GOT3 (cell line): ENCODE data around the gene RNF186.
"Not testable (repeated sequence)": the region's sequence is repeated elsewhere in the genome, so short reads cannot be mapped to it uniquely, and the experiment has no call there.

Experiments used
- DNase-seq: peaks from one replicate; lab custom pipeline; 2025; ENCODE audit warnings: mixed read lengths; lab: John Stamatoyannopoulos, UW

RNF186 gene

DNA sequence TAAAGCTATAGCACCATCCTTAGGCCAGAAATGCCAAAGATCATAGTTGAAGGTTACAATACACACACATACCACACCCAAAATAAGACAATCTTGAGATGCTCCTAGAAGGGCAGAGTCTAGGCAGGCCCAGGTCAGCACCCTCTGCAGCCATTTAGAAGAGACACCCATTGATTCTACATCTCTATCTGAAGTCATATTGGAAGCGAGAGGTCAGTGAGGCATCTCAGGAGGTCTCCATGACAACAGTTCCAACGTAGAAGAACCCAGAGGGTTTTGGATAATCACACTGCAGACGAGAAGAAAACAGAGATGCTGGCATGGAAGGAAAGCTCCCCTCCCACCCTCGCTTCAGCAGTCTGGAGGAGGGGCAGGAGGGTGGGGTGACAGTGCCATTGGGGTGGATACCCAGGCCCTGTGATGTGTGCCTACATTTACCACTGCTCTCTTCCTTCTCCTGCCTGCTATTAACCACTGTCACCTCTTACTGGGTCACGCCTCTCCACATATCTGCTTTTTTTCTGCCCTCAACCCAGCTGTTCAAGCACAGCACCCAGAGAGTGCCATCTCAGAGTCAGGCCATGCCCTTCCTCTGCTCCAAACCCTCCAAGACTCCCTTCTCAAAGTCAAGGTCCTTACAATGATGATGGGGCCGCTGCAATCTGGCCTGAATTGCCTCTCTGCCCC, 21.6 kb downstream of the RNF186 start:
- DNase-seq, result no peak

DNA sequence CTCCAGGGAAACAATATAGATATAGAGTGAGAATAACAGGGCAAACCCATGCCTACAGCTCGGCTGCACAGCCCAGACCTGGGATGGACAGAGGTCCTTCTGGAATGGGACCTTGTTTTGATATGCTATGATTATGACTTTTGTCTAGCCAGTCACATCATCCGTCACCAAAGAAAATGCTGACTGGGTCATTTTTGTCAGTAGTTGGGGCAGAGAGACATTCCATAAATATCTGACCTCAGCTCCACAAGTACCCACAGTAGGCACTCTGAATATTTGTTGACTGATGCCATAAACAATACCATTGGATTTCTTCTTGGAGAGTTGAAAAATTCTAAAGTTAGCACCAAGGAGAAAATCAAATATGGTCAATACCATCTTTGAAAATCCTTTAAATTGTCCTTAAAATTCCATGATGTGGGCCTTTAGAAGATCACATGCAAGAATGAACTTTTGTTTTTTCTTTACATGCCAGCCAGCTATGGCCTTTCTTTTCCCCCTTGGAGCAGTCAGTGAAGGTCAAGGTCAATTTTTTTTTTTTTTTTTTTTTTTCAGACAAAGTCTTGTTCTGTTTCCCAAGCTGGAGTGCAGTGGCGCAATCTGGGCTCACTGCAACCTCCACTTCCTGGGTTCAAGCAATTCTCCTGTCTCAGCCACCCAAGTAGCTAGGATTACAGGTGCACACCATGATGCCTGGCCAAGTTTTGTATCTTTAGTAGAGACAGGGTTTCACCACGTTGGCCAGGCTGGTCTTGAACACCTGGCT, 22.7 kb downstream of the RNF186 start:
- no peak for DNase-seq

DNA sequence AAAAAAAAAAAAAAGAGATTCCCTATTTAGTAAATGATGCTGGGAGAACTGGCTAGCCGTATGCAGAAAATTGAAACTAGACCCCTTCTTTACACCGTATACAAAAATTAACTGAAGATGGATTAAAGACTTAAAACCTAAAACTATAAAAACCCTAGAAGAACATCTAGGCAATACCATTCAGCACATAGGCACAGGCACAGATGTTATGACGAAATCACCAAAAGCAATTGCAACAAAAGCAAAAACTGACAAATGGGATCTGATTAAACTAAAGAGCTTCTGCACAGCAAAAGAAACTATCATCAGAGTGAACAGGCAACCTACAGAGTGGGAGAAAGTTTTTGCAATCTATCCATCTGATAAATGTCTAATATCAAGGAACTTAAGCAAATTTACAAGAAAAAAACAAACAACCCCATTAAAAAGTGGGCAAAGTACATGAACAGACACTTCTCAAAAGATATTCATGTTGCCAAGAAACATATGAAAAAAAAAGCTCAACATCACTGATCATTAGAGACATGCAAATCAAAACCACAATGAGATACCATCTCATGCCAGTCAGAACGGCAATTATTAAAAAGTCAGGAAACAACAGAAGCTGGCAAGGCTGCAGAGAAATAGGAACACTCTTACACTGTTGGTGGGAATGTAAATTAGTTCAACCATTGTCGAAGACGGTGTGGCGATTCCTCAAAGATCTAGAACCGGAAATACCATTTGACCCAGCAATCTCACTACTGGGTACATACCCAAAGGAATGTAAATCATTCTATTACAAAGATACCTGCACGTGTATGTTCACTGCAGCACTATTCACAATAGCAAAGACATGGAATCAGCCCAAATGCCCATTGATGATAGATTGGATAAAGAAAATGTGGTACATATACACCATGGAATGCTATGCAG, 24.8 kb downstream of the RNF186 start:
- DNase-seq, result not testable (repeated sequence)

DNA sequence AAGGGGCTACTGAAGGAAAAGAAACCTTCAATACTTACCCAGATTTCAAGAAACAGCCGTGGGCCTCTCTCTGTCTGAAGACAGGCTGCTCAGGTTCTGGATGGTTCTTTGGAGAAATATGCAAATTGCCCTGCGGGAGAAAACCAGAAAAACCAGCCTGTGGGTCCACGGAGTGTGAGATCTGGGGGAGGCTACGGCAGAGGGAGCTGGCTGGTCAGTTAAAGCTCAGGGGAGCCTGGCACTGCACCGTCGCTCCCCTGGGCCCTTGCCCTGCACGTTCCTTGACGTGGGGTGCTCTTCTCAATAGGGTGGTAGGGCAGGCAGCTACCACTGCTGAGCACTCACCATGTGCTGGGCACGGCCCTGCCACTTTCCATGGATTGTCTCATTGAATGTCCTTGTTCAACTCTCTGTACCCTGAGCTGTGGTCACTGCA, 28.1 kb downstream of the RNF186 start:
- DNase-seq, result no peak

DNA sequence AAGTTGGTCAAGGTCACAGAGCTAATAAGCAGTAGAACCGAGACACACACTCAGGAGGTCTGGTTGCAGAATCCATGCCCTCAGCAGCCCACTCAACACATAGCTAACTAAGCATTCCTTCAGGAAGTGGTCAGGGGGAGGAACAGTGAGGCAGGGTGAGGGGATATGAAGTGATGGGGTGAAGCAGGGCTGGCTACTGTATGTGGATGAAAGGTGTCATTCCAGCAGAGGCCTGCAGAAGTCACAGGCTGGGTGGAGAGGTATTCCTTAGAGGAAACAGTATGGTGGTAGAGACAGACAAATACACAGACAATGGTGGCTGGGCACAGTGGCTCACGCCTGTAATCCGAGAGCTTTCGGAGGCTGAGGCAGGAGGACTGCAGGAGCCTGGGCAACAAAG, 29.4 kb downstream of the RNF186 start:
- DNase-seq, result no peak

DNA sequence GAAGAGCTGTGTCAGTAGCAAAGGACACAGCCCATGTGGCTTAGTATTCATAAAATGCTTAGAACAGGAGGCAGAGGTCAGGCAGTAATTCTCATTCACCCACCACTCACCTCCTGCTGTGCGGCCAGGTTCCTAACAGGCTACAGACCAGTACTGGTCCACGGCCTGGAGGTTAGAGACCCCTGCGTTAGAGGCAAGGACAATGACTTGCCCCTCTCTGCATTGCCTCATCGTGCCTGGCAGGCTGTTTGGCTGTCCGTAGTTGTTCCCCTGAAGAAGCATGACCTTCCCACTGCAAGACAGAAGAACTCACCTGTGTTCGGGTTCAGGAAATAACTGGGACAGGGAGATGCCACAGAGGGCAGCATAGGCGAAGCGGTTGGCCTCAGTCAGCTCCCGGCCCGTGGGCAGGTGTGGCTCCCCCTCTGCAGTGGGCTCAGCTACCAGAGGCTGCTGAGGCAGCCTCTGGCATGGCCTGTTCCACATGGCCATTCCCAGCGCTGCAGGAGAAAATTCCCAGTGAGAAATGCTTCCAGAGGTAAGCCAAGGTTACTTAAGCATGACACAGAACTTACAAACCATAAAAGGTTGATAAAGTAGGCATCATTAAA, 34.7 kb downstream of the RNF186 start:
- no peak for DNase-seq

DNA sequence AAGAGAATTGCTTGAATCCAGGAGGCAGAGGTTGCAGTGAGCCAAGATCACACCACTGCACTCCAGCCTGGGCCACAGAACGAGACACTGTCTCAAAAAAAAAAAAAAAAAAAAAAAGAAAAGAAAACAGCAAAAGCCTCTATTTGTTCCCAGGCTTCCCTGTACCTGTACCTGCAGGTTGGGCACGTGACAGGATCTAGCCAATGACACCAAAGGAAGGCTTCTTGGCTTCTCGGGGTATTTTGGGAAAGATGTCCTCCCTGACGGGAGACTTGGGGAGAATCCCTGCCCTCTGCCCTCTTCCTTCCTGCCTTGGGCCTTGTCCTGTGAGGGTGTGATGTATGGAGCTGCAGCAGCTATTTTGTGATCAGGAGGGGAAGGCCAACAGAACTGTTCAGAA, 38.1 kb downstream of the RNF186 start:
- DNase-seq, result no peak

DNA sequence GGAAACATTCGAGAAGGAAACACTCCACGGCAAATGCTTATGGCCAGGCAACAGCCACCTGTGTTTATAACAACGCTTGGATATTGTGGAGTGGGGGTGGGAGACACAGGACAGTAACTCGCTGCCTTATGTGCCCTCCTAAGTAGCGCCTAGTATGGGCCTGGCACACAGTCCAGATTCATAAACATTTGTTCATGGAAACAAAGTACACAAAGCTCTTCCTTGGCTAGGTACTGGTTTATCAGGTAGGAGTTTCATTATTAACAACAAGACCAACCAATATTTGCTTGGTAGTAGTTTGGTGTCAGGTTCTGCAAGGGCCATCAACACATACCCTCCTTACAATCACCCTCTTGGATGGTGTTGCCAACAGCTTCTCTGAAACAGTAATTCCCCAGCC, 38.8 kb downstream of the RNF186 start:
- DNase-seq, result no peak

DNA sequence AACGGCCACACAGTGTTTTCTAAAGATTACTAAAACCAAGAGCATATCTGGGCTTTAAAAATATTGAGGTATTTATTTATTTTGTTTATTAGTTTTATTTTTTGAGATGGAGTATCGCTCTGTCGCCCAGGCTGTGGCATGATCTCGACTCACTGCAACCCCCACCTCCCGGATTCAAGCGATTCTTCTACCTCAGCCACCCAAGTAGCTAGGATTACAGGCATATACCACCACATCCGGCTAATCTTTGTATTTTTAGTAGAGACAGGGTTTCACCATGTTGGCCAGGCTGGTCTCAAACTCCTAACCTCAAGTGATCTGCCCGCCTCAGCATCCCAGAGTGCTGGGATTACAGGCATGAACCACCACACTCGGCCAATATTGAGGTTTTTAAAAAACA, 39.3 kb downstream of the RNF186 start:
- DNase-seq, result no peak

DNA sequence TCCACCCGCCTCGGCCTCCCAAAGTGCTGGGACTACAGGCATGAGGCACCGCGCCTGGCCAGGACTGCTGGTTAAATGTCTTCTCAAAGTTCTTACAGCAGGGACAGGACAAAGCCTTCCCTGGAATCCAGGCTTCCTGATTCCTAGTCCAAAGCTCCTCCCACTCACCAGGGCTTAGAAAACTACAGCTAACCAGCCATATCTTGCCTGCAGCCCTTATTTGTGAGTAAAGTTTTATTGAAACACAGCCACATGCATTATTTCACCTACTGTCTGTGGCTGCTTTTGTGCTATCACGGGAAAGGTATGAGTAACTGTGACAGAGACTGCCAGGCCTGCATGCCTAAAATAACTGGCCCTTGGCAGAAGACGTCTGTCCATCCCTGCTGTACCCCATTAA, 39.8 kb downstream of the RNF186 start:
- no peak for DNase-seq

DNA sequence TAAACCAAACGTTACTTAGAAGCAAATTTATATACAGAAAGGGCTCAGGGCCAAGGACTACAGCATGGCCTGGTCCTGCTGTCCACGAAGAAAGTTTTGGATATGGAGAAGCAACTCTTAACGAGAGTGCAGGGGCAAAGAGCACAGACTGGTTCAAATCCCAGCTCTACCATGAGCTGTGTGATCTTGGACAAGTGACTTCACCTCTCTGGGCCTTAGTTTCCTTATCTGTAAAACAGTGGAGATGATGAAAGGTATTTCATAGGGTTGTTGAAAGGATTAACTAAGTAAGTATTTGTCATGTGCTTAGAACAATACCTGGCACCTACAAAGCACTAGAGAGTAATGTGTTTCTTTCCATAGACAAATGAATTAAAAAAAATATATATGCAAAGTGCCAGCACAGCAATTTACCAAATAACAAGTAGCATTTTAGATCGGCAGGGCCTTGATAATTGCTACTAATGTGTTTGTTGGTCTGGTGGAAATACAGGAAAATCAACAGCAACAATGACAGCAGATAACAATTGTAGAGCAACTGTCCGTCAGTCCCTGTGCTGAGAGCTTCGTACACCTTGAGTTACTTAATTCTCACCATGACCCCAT, 40.8 kb downstream of the RNF186 start:
- no peak for DNase-seq

DNA sequence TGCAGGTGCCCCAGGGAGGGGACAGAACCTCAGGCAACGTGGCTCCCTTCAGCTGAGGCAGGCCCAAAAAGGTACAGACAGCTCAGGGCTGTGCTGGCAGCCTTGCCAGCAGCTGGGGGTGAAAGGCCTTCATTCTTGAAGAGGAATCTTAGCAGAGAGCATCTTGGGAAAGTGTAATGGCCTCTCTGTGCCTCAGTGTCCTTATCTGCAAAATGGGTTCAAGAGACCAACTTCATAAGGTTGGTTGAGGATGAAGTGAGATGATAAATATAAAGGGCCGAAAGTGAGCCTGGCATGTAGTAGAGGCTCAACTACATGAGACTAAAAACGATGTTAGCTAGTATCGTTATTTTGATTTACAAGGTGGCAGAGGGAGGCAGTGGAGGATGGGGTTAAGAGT, 41.6 kb downstream of the RNF186 start:
- DNase-seq, result no peak

DNA sequence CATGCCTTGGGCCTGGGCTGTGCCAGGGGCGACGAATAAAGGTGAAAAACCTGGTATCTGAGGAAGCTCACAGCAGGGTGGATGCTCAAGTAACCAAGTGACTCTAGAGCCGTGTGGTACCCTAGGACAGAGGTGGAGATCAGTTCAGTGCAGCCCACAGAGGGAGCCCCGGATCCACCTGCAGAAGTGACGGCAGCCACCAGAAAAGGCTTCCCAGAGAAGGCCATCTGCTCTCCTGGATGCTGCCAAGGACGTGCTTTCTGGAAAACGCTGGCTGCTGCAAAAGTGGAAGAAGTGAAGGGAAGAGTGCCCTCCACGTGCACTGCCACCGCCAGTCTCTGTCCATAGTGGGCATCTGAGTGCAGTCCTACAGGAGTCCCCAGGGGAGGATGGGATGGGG, 43.0 kb downstream of the RNF186 start:
- no peak for DNase-seq

DNA sequence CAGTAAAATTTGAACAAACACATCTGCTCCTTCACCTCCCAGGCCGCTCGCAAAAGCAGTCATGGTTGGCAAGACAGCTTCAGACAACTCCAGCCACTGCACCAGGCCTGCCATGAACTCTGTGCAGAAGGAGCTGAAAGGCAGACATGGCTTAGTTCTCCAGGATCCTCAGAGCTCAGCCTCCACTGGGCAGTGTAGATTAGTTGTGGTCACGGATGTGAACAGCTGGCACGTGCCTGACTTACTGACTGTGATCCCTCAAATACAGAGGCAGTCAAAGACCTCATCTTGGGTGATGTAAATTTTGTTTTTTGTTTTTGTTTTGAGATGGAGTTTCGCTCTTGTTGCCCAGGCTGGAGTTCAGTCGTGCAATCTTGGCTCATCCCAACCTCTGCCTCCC, 43.7 kb downstream of the RNF186 start:
- no peak for DNase-seq

DNA sequence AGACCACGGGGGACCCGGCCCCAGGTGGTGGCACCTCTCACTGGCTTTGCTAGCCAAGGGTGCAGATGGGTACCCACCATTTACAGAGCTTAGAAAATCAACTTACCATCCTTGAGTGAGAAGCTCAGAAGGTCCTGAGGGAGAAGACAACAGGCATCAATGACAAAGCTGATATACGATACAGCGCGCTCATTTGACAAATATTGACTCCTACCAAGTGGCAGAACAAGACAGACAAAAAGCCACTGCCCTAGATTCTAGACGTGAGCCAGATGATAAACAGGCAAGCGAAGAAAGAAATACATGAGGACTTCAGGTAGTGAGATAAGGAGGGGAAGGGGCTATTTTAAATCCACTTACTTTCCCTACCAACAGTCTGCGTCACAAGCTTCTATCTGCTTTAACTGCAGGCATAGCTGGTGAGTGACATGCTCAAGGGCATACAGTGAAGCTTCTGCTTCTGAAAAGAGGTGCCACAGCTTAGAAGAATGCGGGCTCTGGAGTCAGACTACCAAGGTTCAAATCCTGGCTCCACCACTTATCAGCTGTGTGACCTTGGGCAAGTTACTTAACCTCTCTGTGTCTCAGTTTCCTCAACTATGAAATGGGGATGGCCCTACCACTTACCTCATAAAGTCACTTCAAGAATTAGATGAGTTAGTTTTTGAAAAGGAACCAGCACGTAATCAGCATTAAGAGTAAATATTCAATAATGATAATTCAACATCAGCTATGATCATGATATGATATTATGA, 44.5 kb downstream of the RNF186 start:
- DNase-seq, result no peak

DNA sequence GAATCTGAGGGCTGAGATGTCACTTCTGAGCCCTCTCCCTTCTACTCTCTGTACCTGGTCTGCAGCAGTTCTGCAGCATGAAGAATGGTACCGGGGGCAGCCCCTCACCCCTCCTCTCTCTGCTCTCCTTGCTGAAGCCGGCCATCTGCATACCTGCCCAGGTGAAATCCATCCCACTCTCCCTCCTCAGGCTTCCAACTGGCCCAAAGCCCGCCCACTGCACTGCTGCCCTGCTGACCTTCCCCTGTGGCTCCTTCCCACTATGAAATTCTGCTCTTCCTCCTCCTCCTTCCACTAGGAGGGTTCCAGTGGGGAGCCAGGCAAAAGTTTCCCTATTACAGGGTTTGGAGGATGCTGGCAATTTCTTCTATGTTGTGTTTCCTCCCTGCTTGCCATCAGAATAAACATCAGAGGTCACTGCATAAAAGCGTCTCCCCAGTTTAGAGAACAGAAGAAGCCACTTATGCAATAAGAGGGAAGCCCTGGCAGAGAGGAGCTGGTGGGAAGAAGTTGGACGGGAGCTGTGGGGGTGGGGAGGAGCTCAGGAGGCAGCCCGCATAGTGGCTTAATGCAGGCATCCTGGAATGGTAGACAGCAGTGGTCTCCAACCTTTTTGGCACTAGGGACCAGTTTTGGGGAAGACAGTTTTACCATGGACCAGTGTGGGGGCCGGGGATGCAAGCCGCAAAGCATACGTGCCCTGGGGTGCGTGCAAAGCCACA, 45.7 kb downstream of the RNF186 start:
- no peak for DNase-seq

DNA sequence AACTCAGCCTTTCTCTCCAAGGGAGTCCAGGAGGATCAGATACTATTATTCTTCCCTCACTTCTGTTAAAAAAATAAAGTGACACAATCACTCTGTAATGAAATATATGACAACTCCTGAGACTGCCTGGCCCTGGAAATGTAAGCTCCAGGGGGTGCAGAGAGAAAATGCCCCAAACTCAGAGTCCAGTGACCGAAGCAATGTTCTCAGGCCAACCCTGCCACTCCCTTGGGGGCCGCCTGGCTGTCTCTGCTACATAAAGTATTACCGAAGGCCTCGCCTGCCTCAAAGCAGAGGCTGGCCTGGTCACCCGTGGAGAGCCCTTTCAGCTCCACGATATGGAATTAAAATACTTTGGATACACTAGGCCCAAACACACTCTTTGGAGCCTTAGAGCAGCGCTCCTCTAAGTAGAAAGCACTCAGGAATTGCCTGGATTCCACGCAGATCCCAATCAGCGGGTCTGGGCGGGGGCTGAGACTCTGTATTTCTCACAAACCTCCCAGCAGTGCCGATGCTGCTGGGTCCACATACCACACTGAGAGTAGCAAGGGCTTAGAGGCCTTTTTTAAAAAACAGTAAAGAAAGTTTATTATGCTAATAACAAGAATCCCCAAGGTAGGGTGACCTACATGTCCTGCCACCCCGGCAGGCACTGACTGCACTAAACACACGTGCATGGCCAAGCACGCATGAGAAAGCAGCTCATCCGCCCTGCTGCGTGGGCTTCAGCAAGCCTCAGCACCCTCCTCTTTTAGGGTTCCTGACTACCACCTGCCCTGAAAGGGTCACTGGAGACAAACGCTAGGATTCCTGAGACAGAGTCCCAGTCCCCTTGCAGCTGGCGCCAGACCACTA, 46.5 kb downstream of the RNF186 start:
- no peak for DNase-seq

DNA sequence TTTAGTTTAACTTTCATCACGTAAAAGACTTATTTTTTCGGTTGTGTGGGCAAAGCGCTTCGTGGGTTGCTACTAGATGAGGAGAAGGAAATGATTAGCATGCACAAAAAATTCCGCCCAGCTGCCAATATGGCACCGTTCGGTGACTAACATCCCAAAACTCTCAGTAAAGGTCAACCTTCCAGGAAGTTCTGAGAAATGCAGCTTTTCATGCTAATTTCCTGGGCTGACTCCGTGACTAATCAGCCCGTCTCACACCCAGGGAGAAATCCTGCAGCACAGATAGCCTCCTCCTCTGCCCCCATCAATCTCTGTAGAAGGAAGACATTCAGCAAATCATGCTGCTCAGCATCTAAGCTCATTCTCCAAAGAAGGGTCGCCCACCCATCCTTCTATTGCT, 49.5 kb downstream of the RNF186 start:
- DNase-seq, result no peak

DNA sequence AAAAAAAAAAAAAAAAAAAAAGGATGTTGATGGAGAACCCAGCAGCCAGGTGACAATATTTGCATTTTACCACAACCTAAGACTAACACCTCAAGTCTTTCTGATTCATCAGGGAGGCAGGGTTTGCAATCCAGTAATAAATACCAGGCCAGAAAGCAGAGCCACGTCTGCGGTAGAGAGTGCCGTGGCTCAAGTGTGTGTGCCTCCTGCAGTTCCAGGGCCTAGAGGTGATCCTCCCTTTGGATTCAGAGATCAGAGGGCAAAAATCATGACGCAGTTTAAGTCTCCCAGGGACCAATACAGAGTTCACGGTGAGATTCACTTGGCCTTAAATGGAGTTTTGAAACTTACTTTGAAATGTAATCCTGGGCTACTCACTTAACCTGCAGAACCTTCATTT, 50.2 kb downstream of the RNF186 start:
- DNase-seq, result no peak
